ENCODE data around the gene DMD. TPM values are rescaled to one million over a fixed set of nuclear protein-coding genes. Genes with fewer than 3 reads are reported as not detected.

Gene DMD
- total RNA-seq, 1 donor from 2014 or later: 23.9 TPM

DNA sequence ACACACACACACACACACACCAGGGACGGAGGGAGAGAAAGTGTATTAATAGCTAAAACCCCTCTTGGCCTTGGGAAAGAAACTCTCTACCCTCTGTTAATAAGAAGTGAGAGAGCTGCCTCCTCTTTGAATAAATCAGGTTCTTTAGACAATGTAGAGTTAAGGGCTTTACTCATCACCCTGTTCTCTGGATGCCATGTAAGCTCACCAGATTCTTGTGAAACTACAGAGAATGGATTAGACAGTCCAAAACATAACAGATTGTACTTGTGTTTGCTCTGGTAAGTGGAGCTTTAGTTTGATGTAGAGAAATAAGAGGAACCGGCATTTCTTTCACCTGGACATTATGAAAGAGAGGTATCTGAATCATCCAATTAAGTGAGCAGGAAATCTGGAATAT lies 263.2 kb downstream of the DMD start:
- Mint-ChIP-seq H3K27me3 (no peaks in the 10 kb centered on the region), H3K36me3 (ENCODE audit: insufficient read depth) (no peaks in the 10 kb centered on the region), H3K9me3 (ENCODE audit: low read depth) (no peaks in the 10 kb centered on the region), H3K27ac (no peak overlapping the region), H3K4me1 (ENCODE audit: low read depth) (peaks cover 2% of the 10 kb centered on the region), H3K4me3 (ENCODE audit: low read depth) (no peak overlapping the region)
- DNase-seq (ENCODE audit: low spot score, unreplicated experiment): no peak
- TF ChIP-seq, protein P1, sequence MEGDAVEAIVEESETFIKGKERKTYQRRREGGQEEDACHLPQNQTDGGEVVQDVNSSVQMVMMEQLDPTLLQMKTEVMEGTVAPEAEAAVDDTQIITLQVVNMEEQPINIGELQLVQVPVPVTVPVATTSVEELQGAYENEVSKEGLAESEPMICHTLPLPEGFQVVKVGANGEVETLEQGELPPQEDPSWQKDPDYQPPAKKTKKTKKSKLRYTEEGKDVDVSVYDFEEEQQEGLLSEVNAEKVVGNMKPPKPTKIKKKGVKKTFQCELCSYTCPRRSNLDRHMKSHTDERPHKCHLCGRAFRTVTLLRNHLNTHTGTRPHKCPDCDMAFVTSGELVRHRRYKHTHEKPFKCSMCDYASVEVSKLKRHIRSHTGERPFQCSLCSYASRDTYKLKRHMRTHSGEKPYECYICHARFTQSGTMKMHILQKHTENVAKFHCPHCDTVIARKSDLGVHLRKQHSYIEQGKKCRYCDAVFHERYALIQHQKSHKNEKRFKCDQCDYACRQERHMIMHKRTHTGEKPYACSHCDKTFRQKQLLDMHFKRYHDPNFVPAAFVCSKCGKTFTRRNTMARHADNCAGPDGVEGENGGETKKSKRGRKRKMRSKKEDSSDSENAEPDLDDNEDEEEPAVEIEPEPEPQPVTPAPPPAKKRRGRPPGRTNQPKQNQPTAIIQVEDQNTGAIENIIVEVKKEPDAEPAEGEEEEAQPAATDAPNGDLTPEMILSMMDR (IDR thresholded peaks at IDR 0.05; ENCODE audit: unreplicated experiment): no peak

DNA sequence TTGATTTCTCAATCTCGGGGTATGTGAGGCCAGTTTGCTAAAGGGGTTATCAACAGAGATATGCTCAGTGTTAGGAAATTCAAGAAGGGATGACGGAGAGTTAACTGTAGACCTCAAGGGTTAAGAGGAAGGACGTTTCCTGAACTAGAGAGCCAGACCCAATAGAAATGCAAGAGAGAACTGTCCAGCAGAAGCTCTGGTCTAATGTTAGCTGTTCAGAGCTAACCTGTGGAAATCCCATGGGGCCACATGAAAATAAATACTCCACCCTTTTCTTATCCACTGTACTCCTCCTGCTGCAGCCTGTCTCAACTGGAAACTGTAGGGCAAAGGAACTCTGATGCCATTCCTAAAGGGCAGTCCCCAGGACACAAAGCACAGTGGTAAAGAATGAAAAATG lies 274.3 kb downstream of the DMD start:
- Mint-ChIP-seq H3K36me3 (ENCODE audit: insufficient read depth) (no peaks in the 10 kb centered on the region), H3K4me3 (ENCODE audit: low read depth) (no peak overlapping the region), H3K4me1 (ENCODE audit: low read depth) (no peaks in the 10 kb centered on the region), H3K9me3 (ENCODE audit: low read depth) (peaks cover 7% of the 10 kb centered on the region), H3K27me3 (no peaks in the 10 kb centered on the region), H3K27ac (no peak overlapping the region)
- DNase-seq (ENCODE audit: low spot score, unreplicated experiment): no peak
- TF ChIP-seq, protein P1 (IDR thresholded peaks at IDR 0.05; ENCODE audit: unreplicated experiment): no peak

DNA sequence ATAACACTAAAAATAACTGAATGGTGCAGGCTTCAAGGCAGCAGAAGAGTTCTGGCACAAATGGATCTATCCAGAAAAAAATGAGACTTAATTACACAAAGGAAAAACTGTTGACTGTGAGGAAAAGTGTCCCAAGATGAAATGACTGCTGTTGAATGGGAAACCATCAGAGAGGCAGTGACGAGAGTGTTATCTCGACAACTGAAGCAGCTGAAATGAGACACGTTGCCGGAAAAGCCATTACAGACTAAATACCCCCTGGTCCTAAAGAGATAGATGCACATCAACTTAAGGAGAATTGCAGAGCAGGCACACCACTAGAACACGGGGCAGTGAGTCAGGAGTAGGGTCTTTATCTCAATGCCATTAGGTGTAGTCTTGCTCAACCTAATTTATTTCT lies 277.8 kb downstream of the DMD start:
- DNase-seq (ENCODE audit: low spot score, unreplicated experiment): no peak
- H3K27me3 Mint-ChIP-seq: no peaks in the 10 kb centered on the region
- TF ChIP-seq, protein P1 (IDR thresholded peaks at IDR 0.05; ENCODE audit: unreplicated experiment): no peak
- no peaks in the 10 kb centered on the region for H3K36me3 Mint-ChIP-seq (ENCODE audit: insufficient read depth)
- no peak overlapping the region for H3K4me3 Mint-ChIP-seq (ENCODE audit: low read depth)
- H3K27ac Mint-ChIP-seq: no peak overlapping the region
- no peaks in the 10 kb centered on the region for H3K4me1 Mint-ChIP-seq (ENCODE audit: low read depth)
- peaks cover 4% of the 10 kb centered on the region for H3K9me3 Mint-ChIP-seq (ENCODE audit: low read depth)

DNA sequence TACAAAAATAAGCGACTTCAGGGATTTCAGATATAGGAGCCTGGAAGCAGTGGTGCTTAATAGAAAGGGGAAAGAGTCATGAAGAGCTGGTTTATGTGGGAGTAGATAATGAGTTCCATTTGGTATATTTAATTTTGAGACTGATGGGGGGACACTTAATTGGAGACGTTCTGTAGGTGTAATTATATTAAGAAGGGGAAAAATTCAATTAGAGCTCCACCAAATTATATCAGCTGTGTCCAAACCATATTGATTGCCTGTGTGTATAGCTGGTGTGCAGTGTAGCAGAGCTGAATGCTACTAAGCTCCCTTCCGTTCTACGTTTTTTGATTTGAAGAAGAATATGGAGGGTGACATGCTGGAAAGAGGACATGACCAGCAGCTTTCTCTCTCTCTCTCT lies 282.3 kb downstream of the DMD start:
- TF ChIP-seq, protein P1 (IDR thresholded peaks at IDR 0.05; ENCODE audit: unreplicated experiment): no peak
- Mint-ChIP-seq H3K4me1 (ENCODE audit: low read depth) (peaks cover 2% of the 10 kb centered on the region), H3K27ac (no peak overlapping the region), H3K27me3 (no peaks in the 10 kb centered on the region), H3K4me3 (ENCODE audit: low read depth) (no peak overlapping the region), H3K36me3 (ENCODE audit: insufficient read depth) (no peaks in the 10 kb centered on the region), H3K9me3 (ENCODE audit: low read depth) (peaks cover 4% of the 10 kb centered on the region)
- no peak for DNase-seq (ENCODE audit: low spot score, unreplicated experiment)

DNA sequence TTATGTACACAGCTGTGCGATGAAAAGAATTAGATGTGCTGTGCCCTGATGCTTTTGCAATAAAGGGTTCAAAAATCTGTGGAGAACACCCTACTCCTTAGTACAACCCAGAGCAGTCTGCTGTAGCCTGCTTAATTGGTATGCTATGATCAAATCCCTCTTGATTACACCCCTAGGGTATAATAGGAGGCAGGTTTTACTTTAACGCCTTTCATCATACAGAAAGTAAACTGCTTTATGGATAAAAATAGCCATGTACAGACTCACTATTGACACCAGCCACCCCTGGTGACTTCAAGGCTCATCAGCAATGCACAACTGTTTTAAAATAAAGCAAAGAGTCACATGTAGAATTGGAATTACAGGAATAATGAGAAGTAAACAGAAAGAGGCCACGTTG lies 315.3 kb downstream of the DMD start:
- no peaks in the 10 kb centered on the region for H3K4me1 Mint-ChIP-seq (ENCODE audit: low read depth)
- no peaks in the 10 kb centered on the region for H3K36me3 Mint-ChIP-seq (ENCODE audit: insufficient read depth)
- TF ChIP-seq, protein P1 (IDR thresholded peaks at IDR 0.05; ENCODE audit: unreplicated experiment): no peak
- no peaks in the 10 kb centered on the region for H3K27me3 Mint-ChIP-seq
- no peak overlapping the region for H3K4me3 Mint-ChIP-seq (ENCODE audit: low read depth)
- H3K27ac Mint-ChIP-seq: no peak overlapping the region
- H3K9me3 Mint-ChIP-seq (ENCODE audit: low read depth): peaks cover 6% of the 10 kb centered on the region
- no peak for DNase-seq (ENCODE audit: low spot score, unreplicated experiment)
